NCI-H748 (cell line): ENCODE measurements around the gene NSUN2.
"Not testable (repeated sequence)": the region's sequence is repeated elsewhere in the genome, so short reads cannot be mapped to it uniquely, and the experiment has no call there.

Experiments used
- DNase-seq: peaks from one replicate; lab custom pipeline; 2025; ENCODE audit not compliant: unreplicated experiment; lab: John Stamatoyannopoulos, UW

NSUN2 gene

DNA sequence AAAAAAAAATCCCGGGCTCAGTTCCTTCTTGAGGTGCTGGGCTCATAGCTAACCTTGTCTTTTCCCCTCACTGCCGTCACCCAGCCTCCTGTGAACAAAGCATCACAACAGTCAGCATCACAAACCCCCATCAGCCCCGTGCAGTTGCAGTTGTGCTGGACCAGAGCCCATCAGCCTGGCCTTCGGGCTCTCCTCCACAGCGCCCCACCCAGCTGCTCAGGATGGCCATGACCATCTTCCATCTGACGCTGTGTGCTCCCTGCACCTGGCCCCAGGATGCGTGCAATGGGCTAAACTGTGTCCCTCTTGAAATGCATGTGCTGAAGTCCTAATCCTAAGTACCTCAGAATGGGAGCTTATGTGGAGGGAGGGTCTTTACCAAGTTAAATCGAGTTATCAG lies 48.1 kb downstream of the NSUN2 start:
- no peak for DNase-seq

DNA sequence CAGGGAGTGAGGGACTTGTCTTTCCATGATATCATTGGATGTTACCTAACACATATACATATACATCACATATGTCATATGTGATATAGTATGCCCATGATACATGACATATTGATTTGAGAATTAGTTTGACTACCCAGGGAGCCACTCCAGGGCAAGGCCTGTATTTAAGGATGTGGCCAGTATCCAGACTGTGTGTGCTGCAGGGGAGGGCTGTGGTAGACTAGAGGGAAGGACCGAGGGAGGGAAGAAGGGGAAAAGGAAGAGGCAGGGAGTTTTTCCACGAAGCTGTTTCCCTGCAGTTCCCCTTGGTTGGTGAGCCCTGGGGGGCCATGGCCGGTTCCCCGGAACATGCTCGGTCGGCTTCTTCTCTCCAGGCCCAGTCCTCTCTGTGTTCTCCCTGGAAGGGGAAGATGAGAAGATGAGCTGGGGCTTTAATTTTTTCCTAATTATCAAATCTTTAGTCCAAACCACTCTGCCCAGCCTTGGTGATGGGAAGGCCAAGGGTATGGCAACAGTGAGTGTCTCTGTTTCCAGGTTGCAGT lies 48.7 kb downstream of the NSUN2 start:
- DNase-seq, result no peak

DNA sequence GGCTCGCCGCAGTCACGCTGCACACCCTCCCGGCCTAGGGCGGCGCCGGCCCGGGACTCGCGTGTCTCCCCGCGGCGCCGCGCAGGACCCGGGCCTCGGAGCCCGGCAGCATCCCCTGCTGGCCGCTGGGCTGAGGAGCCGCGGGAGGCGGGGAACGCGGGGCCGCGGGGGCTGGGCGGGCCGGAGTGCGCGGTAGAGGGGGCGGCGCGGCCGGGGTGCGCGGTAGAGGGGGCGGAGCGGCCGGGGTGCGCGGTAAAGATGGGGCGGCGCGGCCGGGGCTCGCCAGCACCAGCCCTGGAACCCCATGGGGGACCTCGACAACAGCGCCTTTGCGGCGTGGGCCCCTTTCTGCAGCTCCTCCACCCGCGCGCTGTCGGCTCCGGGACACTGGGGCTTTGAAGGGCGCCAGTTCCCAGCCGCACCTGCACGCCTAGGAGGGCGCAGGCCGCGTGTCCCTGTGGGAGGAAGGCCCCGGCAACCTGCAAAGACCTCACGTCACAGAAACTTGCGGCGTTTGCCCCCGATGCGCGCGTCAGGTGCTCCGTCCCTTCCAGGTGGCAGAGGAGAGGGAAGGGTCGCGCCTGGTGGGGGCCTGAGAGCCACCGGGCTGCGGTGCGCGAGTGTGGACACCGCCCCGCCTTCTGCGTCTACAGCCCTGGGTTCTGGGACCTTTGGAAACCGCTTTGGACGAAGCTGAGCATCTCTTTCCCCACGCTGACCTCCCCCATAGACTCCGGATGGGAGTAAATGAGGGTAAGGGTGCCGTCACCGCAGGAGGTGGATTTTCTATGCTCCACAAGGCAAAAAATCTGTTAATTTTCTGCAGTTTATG lies 49.6 kb downstream of the NSUN2 start:
- no peak for DNase-seq

DNA sequence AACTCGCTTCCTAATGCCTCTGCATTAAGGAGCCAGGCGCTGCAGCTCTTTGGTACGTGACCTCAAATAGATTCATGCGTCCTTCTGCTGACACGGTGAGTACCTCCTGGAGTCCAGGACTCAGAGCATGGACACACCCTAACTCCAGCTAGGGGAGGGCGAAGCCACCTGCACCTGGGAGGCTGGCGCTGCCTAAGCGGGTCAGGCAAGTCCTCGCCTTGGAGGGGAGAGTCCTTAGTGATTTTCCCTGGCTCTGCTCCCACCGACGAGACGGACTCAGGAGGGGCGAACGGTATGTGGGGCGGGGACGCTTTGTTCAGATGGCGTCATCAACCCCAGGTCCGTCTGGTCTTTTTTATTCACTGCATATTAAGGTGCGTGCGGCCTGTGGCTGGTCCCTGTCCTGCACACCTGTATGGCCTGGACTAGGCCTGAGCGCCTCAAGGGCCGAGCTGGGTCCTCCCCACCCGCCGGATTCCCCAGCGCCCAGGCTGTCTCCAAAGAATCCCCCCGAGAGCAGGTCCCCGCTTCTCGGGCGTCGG lies 50.3 kb downstream of the NSUN2 start:
- peak; percentile 36 for DNase-seq

DNA sequence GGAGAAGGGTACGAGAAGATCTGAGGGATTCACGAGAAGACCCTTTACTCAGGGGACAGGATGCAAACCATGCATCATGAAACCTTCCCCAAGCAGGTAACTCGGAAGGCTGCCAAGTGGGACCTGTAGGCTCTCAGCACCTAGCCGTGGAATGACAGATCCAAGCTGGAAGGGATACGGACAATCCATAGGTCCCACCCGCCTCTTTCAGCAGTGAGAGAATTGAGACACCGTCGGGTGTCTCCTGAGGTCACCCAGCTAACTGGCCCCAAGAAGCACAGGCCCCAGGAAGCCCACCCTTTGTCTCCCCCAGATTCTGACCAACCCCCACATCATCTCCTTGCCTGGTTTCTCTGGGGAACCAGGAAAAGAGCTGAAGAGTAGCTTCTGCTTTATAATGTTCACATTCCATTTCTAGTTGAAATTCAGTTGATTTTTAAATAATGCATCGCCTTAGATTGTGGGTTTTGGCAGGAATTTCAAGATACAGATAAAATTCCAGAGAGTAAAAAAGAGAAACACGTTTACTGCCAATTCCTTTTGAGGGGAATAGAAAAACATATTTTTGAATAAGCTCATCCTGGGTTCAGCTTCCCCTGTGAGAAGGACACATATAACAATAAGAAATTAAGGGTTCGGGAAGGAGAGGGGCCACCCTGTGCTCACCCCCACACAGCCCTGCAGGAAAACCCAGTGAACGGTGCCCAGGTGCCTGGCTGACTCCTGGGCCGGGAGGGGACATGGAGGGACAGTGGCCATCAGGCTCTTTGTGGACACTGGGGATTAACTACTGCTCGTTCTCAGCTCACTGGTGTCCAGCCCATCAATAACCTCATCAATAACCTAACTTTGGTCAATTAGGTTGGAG lies 51.1 kb downstream of the NSUN2 start:
- DNase-seq, result no peak

DNA sequence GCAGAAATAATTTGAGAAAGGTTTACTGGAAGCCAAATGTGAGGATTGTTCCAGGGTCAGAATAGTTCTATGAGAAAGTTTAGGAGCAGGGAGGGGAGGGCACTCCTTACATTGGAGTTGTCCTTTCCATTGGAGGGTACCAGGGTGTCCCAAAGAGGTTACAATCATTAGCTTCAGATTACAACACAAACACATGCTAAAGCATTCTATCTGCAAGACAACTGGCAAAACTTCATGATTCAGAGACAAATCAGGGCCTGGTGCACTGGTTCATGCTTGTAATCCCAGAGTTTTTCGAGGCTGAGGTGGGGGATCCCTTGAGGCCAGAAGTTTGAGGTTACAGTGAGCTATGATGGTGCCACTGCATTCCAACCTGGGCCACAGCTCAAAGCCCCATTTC lies 51.8 kb downstream of the NSUN2 start:
- DNase-seq, result no peak

DNA sequence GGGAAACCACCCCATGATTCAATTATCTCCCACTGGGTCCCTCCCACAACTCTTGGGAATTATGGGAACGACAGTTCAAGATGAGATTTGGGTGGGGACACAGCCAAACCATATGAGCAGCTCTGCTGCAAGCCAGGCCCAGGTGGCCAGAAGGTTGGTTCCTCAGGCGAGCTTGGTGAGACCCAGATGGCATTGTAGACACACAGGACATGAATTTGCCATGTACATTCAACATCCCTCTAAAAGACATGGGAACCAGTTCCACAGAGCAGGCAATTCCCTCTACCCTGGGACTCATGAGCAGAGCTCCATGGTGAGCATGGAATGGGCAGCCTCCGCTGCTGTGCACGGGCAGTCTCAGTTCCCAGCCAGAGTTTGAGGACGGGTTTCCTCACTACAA lies 53.3 kb downstream of the NSUN2 start:
- DNase-seq, result no peak

DNA sequence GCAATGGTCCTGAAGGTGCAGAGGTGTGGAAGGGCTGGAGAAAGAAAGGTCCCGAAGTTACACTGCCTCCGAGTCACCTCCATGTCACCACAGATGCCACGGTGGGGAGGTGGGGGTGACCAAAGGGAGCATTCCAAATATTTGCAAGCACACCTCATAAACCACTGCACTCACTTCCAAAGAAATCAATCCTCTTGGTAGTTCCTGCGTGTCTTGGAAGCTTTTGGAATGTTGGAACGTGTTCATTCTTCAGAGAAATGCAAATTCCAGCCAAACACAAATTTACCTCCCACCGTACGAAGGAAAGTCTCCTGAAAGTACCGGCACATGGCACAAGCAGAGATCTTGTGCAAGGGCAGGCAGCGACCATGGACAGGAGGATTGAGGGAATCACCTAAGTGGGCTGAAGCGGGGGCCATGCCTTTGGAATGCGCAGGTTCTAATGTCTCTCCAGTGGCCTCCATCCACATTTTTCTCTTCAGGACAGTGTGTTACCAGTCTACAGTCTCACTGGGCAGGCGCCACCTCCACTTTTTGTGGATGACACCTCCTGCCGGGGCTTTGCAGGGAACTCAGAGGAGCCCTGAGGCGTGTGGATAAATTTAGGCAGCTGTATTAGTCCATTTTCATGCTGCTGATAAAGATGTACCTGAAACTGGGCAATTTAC lies 54.0 kb downstream of the NSUN2 start:
- no peak for DNase-seq

DNA sequence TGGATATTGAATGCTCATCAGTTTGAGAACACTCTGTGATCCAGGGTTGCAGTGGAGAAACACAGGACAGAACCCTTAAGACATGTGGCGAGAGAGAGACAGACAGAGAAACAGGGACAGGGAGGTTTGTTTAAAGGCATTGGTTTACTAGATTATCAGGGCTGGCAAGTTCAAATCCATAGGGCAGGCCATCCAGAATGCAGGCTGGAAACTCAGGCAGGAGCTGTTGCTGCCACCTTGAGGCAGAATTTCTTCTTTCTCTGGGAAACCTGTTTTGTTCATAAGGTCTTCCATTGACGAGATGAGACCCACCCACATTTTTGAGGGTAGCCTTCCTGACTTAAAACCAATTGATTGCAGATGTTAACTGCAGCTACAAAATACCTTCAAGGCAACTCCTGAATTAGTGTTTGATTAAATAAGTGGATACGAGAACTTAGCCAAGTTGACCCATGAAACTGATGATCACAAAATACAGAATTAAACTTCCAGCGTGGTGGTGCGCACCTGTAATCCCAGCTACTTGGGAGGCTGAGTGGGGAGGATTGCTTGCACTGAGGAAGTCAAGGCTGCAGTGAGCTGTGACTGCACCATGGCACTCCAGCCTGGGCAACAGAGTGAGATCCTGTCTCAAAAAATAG lies 55.9 kb downstream of the NSUN2 start:
- DNase-seq, result peak; percentile 92

DNA sequence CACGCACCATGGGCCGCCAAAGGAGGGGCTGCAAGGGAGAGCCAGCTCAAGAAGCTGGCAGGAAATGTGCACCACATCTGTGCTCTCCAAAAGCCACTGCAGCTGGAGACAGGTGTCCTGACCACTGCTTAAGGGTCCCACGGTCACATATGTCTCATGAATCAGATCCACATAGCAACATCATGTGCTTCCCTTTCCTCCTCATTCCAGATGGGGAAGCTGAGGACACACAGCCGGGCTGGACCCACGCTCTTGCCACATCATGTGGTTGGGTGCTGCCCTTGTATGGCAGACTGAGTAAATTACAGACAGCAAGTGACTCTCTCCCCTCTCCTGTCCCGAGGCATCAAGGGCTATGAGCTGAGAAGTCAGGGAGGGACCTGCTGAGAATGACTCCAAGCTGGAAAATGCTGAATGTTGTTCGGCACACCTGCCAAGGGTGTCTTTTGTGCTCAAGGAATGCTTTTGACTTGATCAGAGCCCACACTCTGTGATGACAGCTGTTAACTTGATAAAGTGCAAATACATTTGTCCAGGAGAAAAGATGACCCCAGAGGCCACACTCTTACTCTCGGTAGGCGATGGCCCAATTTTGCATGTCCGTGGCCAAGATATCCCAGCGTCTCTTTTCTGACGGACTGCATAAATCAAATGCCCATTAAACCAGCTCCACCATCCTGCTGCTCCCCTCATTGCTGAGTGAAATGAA lies 58.2 kb downstream of the NSUN2 start:
- DNase-seq, result peak; percentile 69

DNA sequence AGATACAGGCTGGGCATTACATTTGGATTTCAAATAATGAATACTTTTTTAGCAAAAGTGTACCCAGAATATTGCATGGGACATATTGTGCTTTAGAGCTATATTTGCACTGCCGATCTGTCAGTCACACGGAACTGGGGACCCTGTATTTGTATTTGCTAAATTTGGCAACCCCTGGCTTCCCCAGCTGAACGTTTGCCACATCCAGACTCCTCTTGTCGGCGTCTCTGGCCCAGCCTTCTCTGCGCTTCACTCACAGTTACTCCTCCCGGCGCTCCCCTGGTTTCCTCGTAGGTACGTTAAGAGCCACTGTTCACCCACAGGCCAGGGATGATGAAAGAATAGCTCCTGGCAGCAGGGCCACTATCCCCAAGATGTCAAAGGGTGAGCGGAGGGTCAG lies 58.7 kb downstream of the NSUN2 start:
- DNase-seq, result no peak

DNA sequence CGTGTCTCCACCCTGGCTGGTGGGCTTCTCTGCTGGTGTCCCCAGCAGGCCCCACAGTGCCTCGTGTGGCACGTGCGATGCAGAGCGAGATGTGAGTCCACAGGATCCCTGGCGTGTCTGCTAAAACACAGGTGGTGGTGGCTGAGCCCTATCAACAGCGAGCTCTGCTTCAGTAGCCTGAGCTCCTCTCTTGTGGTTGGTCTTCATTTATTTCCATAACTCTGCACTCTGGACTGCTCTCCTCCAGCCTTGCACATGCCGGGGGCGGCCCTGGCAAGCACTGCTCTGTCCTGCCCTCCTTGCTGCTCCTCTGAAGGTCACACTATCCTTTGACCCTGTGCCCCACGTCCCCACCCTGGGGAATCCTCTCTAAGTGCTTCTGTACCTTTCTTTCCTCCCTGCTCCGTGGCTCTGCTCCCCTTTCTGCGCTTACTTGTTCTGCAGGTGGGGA lies 59.2 kb downstream of the NSUN2 start:
- peak; percentile 74 for DNase-seq

DNA sequence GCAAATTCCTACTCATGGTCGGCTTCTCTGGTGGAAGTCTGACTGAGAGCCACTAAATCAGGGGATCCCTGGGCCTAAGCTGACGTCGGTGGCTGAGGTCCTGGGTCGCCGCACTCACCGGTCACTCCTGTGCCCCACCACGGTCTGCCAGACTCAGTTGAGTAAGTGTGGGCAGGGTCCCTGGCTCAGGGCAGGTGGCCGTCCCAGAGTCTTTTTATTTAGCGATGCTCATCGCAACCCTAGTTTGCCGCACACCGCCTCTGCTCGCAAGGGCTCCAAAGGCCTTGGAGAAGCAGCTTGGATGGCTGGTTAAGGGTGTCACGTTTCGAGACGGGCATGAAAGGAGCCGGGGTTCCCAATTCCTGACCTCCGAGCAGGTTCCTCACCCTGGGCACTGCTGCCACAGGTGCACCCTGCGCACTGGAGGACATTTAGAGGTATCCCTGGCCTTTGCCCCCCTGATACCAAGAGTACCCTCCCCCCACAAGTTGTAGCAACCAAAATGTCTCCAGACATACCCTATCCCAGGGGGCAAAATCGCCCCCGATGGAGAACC lies 59.9 kb downstream of the NSUN2 start:
- no peak for DNase-seq

DNA sequence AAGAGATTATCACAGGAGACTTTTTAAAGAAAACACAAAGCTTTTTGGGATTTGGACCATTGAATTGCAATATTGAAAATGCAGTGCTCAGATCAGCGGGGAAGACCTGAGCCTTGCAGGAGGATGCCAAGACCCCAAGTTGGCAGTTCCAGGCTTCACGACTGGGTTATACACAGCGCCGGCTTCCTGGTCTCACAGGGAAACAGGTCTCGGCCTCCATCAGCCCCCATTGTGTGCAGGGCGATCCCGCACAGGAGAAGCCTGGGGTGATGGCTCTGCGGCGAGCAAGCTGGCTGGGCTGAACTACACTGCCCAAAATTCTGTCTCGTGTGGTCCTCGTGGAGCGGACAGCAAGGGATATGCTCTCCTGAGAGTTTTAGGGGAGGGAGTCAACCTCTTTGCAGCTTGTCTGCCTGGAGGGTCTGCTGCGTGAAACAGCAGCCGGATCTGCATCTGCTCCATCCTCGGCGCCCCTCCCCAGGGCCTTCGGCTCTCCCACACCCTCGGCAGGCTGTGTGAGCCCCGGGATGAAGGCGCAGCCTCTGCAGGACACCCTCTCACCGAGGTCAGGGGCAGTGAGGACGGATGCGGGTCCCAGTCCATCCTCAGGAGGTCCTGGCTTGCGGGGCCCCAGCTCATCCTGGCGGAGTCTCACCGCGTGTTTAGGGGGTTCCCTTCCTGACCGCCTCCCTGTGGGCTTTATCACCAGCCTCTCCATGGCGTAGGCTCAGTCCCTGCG lies 60.6 kb downstream of the NSUN2 start:
- DNase-seq, result no peak

DNA sequence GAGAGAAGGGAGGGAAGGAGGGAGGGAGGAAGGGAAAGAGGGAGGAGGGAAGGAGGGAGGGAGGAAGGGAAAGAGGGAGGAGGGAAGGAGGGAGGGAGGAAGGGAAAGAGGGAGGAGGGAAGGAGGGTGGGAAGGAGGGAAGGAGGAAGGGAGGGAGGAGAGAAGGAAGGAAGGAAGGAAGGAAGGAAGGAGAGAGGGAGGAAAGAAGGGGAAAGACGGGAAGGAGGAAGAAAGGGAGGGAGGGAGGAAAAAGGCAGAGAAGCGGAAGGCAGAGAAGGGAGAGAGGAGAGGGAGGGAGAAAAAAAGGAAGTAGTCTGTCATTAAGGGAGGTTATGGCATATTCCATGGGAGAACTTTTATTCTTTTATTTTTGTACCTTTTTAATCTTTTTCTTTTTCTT lies 61.2 kb downstream of the NSUN2 start:
- not testable (repeated sequence) for DNase-seq

DNA sequence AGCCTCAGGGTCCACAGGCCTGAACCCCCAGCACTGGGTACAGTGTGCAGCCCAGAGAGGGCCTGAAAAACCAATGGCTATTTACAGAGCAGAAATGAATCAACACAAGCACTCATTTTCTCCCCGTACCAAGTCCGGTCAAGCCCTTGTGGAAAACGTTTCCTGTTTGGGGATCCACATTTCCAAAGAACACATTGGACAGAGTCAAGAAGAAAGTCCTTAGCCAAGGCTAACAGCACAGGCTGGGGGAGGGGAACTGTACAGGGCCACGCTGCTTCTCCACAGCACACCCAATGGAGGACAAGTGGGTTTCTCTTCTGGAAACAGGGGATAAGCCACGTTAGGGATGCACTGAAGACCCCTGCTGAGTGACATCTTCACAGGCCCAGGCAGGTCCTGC lies 62.3 kb downstream of the NSUN2 start:
- DNase-seq, result peak; percentile 45

DNA sequence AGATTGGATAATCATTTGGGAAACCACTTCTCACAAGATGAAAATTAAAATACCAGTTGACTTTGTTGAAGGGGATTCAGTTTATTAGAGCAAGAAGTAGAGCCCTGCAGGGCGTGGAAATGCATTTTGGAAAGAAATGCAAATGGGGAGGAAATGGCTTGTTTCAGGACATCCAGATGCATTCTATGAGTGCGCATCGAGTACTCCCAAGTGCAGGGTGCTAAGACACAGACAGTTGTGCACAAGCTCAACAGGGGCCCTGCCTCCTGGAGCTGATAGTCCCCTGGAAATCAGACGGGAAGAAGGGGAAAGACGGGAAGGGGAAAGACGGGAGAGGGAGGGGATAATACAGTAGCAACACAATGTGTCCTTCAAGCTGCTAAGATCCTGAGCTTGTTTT lies 64.0 kb downstream of the NSUN2 start:
- DNase-seq, result no peak

DNA sequence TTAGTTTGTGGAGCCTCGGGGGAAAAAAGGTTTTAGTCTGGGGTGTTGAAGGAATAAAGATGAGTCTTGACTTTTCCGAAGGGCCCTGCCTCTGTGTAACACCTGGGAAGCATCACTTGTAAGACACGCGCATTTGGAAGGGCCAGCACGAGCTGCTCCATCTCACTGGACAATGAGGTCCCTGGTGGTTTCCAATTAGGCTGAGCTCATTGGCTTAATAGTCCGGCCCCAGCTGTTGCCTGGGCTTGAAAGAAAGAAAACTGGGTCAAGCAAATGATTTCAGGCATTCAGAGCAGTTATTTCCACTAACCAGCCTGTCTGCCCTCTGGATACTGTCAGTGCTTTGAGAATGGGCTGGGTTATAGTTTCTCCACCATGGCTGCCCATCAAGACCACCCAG lies 64.5 kb downstream of the NSUN2 start:
- no peak for DNase-seq

DNA sequence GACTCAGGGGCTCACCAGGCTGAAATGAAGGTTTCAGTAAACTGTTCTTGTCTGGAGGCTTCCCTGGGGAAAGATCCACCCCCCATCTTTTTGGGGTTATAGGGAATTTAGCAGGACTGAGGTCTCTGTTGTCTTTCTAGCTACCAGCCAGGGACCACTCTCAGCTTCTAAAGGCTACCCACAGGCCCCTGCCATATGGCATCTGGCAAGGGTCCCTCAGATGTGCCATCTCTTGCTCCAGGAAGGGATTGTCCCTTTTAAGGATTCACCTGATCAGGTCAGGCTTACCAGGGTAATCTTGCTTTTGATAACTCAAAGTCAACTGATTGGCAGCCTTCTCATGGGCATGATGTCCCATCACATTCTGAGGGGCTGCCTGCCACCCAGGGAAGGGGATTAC lies 65.0 kb downstream of the NSUN2 start:
- no peak for DNase-seq
